Measurements from ENCODE around the gene TATDN3. TPM values are rescaled to one million over a fixed set of nuclear protein-coding genes. Genes with fewer than 3 reads are reported as not detected.

TATDN3 gene
- total RNA-seq, 1 experiment from 2014 or later = 10.3 TPM

DNA sequence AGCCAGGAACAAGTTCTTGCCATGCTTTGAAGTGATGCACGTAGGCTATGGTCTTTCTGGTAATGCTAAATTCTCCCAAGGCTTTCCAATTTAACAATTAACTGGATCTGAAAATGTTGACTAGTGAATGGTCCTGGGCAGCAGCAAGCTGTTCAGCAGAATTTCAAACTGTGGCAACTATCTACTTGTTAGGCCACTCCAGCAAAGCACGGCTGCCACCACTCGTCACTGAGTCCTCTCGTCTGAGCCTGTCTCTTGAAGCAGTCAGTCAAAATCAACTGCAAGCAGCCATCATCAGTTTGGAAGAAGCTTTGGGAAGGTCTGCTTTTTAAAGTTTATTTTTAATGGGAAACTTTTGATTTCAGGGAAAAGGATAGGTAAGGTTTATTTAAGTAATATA lies 72.5 kb downstream of the TATDN3 start:
- TF ChIP-seq, protein P1, sequence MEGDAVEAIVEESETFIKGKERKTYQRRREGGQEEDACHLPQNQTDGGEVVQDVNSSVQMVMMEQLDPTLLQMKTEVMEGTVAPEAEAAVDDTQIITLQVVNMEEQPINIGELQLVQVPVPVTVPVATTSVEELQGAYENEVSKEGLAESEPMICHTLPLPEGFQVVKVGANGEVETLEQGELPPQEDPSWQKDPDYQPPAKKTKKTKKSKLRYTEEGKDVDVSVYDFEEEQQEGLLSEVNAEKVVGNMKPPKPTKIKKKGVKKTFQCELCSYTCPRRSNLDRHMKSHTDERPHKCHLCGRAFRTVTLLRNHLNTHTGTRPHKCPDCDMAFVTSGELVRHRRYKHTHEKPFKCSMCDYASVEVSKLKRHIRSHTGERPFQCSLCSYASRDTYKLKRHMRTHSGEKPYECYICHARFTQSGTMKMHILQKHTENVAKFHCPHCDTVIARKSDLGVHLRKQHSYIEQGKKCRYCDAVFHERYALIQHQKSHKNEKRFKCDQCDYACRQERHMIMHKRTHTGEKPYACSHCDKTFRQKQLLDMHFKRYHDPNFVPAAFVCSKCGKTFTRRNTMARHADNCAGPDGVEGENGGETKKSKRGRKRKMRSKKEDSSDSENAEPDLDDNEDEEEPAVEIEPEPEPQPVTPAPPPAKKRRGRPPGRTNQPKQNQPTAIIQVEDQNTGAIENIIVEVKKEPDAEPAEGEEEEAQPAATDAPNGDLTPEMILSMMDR (IDR thresholded peaks at IDR 0.05; ENCODE audit: unreplicated experiment) = no peak
- DNase-seq = no peak
- Mint-ChIP-seq H3K4me1 (ENCODE audit: low read depth, unreplicated experiment) (no peaks in the 10 kb centered on the region), H3K9me3 (ENCODE audit: low read depth, unreplicated experiment) (no peaks in the 10 kb centered on the region), H3K36me3 (ENCODE audit: insufficient read depth, unreplicated experiment) (peaks cover 31% of the 10 kb centered on the region), H3K4me3 (ENCODE audit: low read depth, unreplicated experiment) (no peak overlapping the region), H3K27me3 (ENCODE audit: unreplicated experiment) (no peaks in the 10 kb centered on the region), H3K27ac (ENCODE audit: unreplicated experiment) (no peak overlapping the region)
- intact Hi-C loops (cut with micrococcal nuclease; ENCODE audit: unreplicated experiment) = no loop called here
- no TSS peak for BruUV-seq (replicated peaks)
- CTCF ChIA-PET = no interaction called here

Other genes starting within 250 kb of the TATDN3 start
- 11.1 and 13.0 TPM in 2 replicates for gene ATF3, start 183.1 kb upstream of the TATDN3 start, total RNA-seq (2022)
- 0.71 and 0.90 TPM in 2 replicates for gene BATF3, start 92.1 kb upstream of the TATDN3 start, total RNA-seq (2022)
- 41.0 and 47.2 TPM in 2 replicates for gene NSL1, start 117 bp upstream of the TATDN3 start, total RNA-seq (2022)
- 0.80 and 1.1 TPM in 2 replicates for gene SPATA45, start 55.8 kb downstream of the TATDN3 start, total RNA-seq (2022)
- gene FLVCR1, start 66.4 kb downstream of the TATDN3 start, total RNA-seq (2022) = 26.0 and 27.2 TPM in 2 replicates
- 4.7 and 5.8 TPM in 2 replicates for gene VASH2, start 158.6 kb downstream of the TATDN3 start, total RNA-seq (2022)
- gene ANGEL2, start 224.0 kb downstream of the TATDN3 start, total RNA-seq (2022) = 51.8 and 56.3 TPM in 2 replicates